ENCODE measurements around the gene TOGARAM2. TPM values are rescaled to one million over a fixed set of nuclear protein-coding genes. Genes with fewer than 3 reads are reported as not detected.

TOGARAM2 gene
- total RNA-seq = under 0.01 TPM in 1 of 2 replicates, not detected in the other

GRCh38 chr2:28981016-28981441 is at the start of gene TOGARAM2:
Gene TOGARAM2 (plus strand): TSS chr2:28981298. CDS start chr2:28994835, 13,537 bp downstream.

GRCh38 chr2:29074411-29074810 is 93.3 kb downstream of the TOGARAM2 start, which contains the start of gene PCARE:
Gene PCARE (minus strand): TSS chr2:29074523. CDS start chr2:29074261, 262 bp downstream.

Other genes with a start within 250 kb of the TOGARAM2 start
- gene PPP1CB, start 229.5 kb upstream of the TOGARAM2 start, total RNA-seq = 304 and 317 TPM in 2 replicates
- gene SPDYA, start 170.5 kb upstream of the TOGARAM2 start, total RNA-seq = 0.85 and 0.96 TPM in 2 replicates
- gene TRMT61B, start 111.0 kb upstream of the TOGARAM2 start, total RNA-seq = 9.2 and 18.1 TPM in 2 replicates
- 90.6 and 116 TPM in 2 replicates for gene WDR43, start 86.6 kb upstream of the TOGARAM2 start, total RNA-seq
- gene PCARE, start 93.2 kb downstream of the TOGARAM2 start, total RNA-seq = not detected in 2 replicates
- gene CLIP4, start 134.1 kb downstream of the TOGARAM2 start, total RNA-seq = 84.1 and 109 TPM in 2 replicates